GM12864 (cell line): Measurements from ENCODE around the gene LEFTY1.

Experiments used
- DNase-seq: peaks from one replicate; pipeline ENCODE4 v3.0.0-alpha.2; 2011; ENCODE audit warnings: low read depth
- H3K4me3 ChIP-seq: 2 replicates; pipeline ENCODE4 v1.5.1; 2011; ENCODE audit warnings: mild to moderate bottlenecking, low read depth, low read length, control low read depth
- CTCF ChIP-seq: IDR thresholded peaks from 2 replicates; pipeline ENCODE4 v1.5.1; 2011; ENCODE audit warnings: low read depth, mild to moderate bottlenecking, moderate library complexity, low read length, control low read depth, inconsistent platforms; ENCODE audit errors: missing control alignments

Gene LEFTY1

DNA sequence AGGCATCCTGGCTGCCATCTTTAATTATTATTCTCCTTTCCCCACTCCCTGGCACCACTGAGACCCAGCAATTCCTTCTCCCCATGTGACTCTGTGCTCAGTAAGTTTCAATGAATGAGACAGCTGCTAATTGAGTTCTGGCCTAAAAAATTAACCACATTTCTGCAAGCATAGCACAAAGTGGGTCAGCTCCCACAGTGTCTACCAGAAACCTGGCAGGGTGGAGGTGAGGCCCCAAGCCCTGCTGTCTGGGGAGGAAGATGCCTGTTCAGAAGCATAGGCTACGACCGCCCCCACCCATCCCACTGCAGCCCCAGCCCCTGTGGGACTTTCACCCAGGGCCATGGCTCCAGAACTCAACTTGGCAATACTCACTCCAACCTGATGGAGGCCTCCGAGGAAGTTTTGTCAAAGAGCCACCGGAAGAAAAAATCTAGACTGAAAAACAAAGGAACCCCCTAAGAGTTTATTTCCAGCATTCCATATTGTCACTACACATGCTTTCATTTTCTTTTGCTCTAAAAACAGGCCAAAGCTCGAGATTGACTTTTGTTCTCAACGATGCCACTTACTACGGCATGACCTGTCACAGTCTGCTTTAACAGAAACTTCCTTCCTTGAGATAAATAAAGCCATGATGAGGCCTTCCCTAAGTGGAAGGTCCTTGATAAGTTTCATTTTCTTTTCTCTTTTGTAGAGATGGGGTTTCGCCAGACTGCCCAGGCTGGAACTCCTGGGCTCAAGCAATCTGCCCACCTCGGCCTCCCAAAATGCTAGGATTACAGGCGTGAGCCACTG is 33.2 kb downstream of the LEFTY1 start:
- no peak for TF ChIP-seq CTCF
- DNase-seq, result no peak
- H3K4me3 ChIP-seq, result no peak overlapping the region

- TF ChIP-seq CTCF, result no peak
- H3K4me3 ChIP-seq, result no peak overlapping the region
- no peak for DNase-seq
These were observed 35.5 kb downstream of the LEFTY1 start for GRCh38 chr1:225853441-225853840.

GRCh38 chr1:225852413-225853124 is 36.4 kb downstream of the LEFTY1 start:
- no peak overlapping the region for H3K4me3 ChIP-seq
- no peak for TF ChIP-seq CTCF
- no peak for DNase-seq

GRCh38 chr1:225851805-225852204 is 37.1 kb downstream of the LEFTY1 start:
- TF ChIP-seq CTCF, result no peak
- H3K4me3 ChIP-seq, result no peak overlapping the region
- peak; percentile 48 for DNase-seq

- no peak for DNase-seq
- no peak overlapping the region for H3K4me3 ChIP-seq
- TF ChIP-seq CTCF, result no peak
These were observed 38.6 kb downstream of the LEFTY1 start for GRCh38 chr1:225850370-225850769.

GRCh38 chr1:225849925-225850324 is 39.0 kb downstream of the LEFTY1 start:
- no peak overlapping the region for H3K4me3 ChIP-seq
- TF ChIP-seq CTCF, result no peak
- no peak for DNase-seq
